GM10266 (cell line): Measurements from ENCODE around the gene KATNA1.

Experiments
- DNase-seq: peaks from one replicate; pipeline ENCODE4 v3.0.0; 2012; ENCODE audit errors: extremely low spot score
- TF ChIP-seq, protein P1 (sequence below): IDR thresholded peaks from 2 replicates; pipeline ENCODE4 v1.5.1; 2012; ENCODE audit warnings: mild to moderate bottlenecking, low read depth; ENCODE audit not compliant: control insufficient read depth, insufficient read depth; ENCODE audit errors: missing control alignments

Gene KATNA1

DNA sequence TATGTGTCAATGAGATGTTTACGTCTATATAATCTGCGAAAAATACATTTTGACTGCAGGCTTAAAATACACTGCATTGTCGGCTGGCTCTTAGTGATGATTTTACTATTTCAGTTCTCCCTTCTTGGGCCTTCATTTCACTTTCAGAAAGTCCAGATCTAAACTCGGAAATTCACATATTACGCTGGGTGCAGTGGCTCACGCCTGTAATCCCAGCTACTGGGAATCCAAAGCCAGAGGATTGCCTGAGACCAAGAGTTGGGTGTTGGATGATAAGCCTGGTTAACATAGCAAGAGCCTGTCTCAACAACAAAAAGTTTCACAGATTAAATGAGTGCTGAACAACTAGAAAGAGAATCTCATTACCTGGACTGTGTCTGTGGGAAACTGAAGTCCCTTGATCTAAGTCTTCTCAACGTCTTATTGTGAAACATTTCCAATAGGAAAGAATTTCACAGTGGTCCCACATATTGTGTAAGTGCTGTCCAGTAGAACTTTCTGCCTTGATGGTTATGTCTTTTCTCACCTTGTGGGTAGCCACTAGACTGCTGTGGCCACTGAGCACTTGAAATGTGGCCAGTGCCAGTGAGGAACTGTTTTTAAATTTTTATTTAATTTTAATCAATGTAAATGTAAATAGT is 80.4 kb downstream of the KATNA1 start:
- DNase-seq: peak; percentile 28
- TF ChIP-seq, protein P1, sequence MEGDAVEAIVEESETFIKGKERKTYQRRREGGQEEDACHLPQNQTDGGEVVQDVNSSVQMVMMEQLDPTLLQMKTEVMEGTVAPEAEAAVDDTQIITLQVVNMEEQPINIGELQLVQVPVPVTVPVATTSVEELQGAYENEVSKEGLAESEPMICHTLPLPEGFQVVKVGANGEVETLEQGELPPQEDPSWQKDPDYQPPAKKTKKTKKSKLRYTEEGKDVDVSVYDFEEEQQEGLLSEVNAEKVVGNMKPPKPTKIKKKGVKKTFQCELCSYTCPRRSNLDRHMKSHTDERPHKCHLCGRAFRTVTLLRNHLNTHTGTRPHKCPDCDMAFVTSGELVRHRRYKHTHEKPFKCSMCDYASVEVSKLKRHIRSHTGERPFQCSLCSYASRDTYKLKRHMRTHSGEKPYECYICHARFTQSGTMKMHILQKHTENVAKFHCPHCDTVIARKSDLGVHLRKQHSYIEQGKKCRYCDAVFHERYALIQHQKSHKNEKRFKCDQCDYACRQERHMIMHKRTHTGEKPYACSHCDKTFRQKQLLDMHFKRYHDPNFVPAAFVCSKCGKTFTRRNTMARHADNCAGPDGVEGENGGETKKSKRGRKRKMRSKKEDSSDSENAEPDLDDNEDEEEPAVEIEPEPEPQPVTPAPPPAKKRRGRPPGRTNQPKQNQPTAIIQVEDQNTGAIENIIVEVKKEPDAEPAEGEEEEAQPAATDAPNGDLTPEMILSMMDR: no peak

DNA sequence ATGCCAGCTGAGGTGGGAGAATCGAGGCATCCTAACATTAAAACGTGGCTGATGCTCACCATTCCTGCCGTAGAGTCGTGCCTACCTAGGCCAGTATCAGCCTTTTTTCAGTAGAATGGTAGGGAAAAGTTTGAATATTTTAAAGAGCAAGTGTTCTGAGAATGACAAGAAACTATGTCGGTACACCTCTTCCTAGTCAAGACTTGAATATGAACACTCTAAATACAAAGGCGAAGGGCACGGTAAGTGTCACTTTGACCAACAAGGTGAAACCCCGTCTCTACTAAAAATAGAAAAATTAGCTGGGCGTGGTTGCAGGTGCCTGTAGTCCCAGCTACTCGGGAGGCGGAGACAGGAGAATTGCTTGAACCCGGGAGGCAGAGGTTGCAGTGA is 81.3 kb downstream of the KATNA1 start:
- TF ChIP-seq, protein P1: no peak
- peak; percentile 29 for DNase-seq

DNA sequence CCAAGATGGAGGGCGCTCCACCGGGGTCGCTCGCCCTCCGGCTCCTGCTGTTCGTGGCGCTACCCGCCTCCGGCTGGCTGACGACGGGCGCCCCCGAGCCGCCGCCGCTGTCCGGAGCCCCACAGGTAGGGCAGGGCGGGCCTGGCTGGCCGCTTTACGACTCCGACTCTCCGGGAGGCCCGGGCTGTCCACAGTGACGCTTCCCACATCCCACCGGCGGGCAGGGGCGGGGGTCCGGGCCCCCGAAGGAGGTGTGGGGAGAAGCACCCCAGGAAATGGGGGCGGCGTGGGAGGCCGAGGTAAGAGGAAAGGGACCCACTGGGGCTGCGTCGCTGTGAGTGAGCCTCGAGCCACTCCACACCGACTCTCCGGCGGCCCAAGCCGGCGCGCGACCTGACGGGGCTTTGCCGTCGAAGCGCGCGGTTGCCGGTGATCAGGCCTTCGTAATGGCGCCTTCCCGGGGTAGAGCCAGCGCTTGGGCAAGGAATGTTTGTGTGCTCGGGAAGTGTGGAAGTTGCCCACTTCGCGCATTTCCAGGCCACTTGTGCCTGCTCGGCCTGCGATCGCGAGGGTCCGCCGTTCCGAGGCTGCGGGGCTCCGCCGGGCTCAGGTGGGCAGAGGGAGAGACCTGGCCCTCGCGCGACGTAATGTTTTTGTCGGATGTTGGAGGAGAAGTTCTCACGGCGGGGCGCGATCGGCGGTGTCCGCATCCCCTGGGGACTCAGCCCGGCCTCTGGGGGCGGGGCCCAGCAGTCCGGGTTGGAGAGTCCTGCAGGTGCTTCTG is 81.9 kb downstream of the KATNA1 start:
- peak; percentile 30 for DNase-seq
- TF ChIP-seq, protein P1: no peak

DNA sequence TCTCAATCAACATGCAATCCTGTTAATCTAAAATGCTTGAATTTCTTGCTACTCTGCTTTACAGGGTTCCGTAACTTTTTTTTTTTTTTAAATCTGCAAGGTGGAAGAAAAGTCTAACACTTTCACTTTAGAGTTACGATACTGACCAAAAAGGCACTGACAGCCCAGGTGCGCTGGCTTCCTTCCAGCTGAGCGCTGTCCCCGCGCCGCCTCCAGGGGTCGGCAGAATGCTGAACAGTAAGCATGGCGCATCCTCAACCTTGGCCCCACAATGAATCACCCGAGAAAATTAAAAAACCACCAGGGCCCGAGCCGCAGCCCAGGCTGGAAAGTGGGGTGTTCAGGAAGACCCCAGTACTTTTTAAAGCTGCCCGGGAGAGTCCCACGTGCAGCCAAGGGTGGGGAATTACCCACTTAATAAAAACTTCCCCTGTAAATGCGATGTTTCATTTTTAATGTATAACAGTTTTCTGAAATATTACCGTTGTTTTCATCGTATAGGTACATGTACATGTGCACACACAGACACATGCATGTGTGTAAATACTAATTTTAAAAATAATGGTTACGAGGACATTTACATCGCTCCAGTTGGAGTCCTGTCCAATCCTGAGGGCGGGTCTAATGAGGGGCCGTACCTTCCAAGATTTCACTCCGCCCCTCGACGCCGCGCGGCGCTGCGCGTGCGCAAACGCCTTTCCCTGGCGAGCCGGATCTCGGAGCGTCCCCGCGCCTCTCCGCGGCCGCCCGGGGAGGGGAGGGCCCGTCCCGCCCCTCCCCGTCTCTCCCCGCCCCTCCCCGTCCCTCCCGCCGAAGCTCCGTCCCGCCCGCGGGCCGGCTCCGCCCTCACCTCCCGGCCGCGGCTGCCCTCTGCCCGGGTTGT is 82.7 kb downstream of the KATNA1 start, which contains the start of gene GINM1:
Gene GINM1 (plus strand): TSS at position 849 of the 883 bp plus-strand sequence. CDS start 40 bp downstream, outside the sequence.
- peak; percentile 98 for DNase-seq
- TF ChIP-seq, protein P1: peak; percentile 75

DNA sequence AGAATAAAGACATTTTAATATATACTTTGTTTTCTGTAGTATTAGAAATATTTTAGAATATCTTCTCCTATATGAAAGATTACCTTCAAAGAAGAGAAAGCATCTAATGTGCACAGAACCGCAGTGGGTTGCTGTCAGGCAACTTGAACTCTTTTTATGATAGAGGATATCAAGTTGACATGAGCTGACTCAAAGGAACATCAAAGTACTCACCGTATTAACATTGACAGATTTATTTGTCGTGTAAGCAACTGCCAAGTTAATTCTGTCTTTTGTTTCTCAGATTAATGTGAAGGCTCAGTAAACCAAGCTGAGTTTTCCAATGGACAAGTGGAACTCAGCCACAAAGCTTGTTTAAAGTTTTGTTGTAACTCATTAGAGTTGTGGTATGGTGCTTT is 84.6 kb downstream of the KATNA1 start:
- no peak for DNase-seq
- TF ChIP-seq, protein P1: no peak

DNA sequence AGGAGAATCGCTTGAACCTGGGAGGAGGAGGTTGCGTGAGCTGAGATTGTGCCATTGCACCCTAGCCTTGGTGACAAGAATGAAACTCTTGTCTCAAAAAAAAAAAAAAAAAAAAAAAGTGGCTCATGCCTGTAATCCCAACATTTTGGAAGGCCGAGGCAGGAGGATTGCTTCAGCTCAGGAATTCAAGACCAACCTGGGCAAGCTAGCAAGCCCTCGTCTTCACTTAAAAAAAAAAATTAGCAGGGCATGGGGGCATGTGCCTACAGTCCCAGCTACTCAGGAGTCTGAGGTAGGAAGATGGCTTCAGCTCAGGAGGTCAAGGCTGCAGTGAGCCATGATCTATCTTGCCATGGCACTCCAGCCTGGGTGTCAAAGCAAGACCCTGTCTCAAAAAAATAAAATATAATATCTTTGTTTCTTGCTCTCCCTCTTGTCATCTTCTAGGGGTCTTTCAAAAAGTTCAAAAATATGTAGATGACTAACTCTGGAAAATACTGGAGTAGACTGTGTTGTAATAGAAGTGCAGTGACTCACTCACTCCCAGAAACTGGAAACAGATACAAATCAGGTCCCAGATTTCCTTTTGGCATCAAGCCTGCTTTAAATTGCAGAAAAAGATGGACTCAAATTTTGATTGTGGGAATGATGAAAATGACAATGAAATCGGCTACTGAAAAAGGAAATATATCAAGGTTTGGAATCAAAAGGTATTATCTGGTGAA is 85.1 kb downstream of the KATNA1 start:
- DNase-seq: no peak
- TF ChIP-seq, protein P1: no peak
